Fibroblast of lung (primary cell): ENCODE results near the gene SGCD. TPM values are rescaled to one million over a fixed set of nuclear protein-coding genes. Genes with fewer than 3 reads are reported as not detected.

Experiments
- DNase-seq, 2 donors: peaks; one replicate each; pipeline versions ENCODE4 v3.0.0 to v3.0.0-alpha.2; 2010; ENCODE audit warnings: low read depth in 2 of 2
- H2AFZ ChIP-seq: 2 replicates; pipeline ENCODE4 v1.5.1; 2012; ENCODE audit warnings: low read length, control low read depth, inconsistent platforms
- H3K27ac ChIP-seq: 2 replicates; pipeline ENCODE4 v1.5.1; 2011; ENCODE audit warnings: low read length, control low read depth; ENCODE audit not compliant: insufficient read depth
- H3K27me3 ChIP-seq: 2 replicates; pipeline ENCODE4 v1.5.1; 2011; ENCODE audit warnings: mild to moderate bottlenecking, low read length; ENCODE audit not compliant: control insufficient read depth, insufficient read depth
- H3K36me3 ChIP-seq: 2 replicates; pipeline ENCODE4 v1.5.1; 2011; ENCODE audit warnings: low read length; ENCODE audit not compliant: control insufficient read depth, insufficient read depth
- H3K4me1 ChIP-seq: 2 replicates; pipeline ENCODE4 v1.5.1; 2011; ENCODE audit warnings: low read length; ENCODE audit not compliant: control insufficient read depth, insufficient read depth; ENCODE audit errors: extremely low read depth
- H3K4me2 ChIP-seq: 2 replicates; pipeline ENCODE4 v1.5.1; 2011; ENCODE audit warnings: low read length, control low read depth; ENCODE audit not compliant: insufficient read depth; ENCODE audit errors: extremely low read depth
- H3K4me3 ChIP-seq, 4 experiments: fragments of 200-600 bp in 1 of 4; sonication (generic) in 1 of 4; replicated peaks in 1 of 4; 2 replicates each; pipeline ENCODE4 v1.5.1; 2011 to 2016; ENCODE audit warnings: low read length in 4 of 4, low read depth in 3 of 4, mild to moderate bottlenecking in 3 of 4, control low read depth in 2 of 4, inconsistent platforms in 1 of 4, mixed read lengths in 1 of 4; ENCODE audit not compliant: insufficient read depth in 1 of 4; ENCODE audit errors: control extremely low read depth in 1 of 4
- H3K79me2 ChIP-seq: 2 replicates; pipeline ENCODE4 v1.5.1; 2012; ENCODE audit warnings: mild to moderate bottlenecking, low read length, inconsistent platforms; ENCODE audit not compliant: control insufficient read depth, insufficient read depth
- H3K9ac ChIP-seq: 2 replicates; pipeline ENCODE4 v1.5.1; 2011; ENCODE audit warnings: mild to moderate bottlenecking, low read length, control low read depth; ENCODE audit not compliant: insufficient read depth
- H3K9me3 ChIP-seq: 2 replicates; pipeline ENCODE4 v1.5.1; 2012; ENCODE audit warnings: low read depth, low read length; ENCODE audit not compliant: control insufficient read depth, insufficient read depth
- H4K20me1 ChIP-seq: 2 replicates; pipeline ENCODE4 v1.5.1; 2011; ENCODE audit warnings: low read length; ENCODE audit not compliant: control insufficient read depth, insufficient read depth; ENCODE audit errors: extremely low read depth
- EZH2 ChIP-seq: IDR thresholded peaks from 2 replicates; pipeline ENCODE4 v1.5.1; 2012; ENCODE audit warnings: low read length, control low read depth, mild to moderate bottlenecking; ENCODE audit errors: missing control alignments
- polyA plus RNA-seq, 2 donors: library from polyadenylated mRNA; depleted of rRNA in 1 of 2; stranded (reverse) in 1 of 2; unstranded in 1 of 2; fragments of >200 nt; gene quantifications; 2 replicates each; pipeline ENCODE4 v1.2.1, GENCODE V29; 2011 to 2012; ENCODE audit warnings: missing spikeins in 1 of 2
- total RNA-seq: library from RNA; depleted of rRNA; stranded (reverse); fragments of >200 nt; gene quantifications from 2 replicates; pipeline ENCODE4 v1.2.1, GENCODE V29; 2014
- TF ChIP-seq, protein P1 (sequence below), 2 donors: IDR thresholded peaks in 1 of 2; conservative IDR thresholded peaks in 1 of 2; 1 replicate in 1 of 2; 2 replicates in 1 of 2; pipeline ENCODE4 v1.5.1; 2011 to 2012; ENCODE audit warnings: low read length in 2 of 2, control low read depth in 1 of 2, inconsistent platforms in 1 of 2, low read depth in 1 of 2, mild to moderate bottlenecking in 1 of 2

SGCD gene
- total and polyA plus RNA-seq, 2 donors (not counting 1 experiment from before 2014, with no cell fraction given) = 13.3 to 67.5 TPM

DNA sequence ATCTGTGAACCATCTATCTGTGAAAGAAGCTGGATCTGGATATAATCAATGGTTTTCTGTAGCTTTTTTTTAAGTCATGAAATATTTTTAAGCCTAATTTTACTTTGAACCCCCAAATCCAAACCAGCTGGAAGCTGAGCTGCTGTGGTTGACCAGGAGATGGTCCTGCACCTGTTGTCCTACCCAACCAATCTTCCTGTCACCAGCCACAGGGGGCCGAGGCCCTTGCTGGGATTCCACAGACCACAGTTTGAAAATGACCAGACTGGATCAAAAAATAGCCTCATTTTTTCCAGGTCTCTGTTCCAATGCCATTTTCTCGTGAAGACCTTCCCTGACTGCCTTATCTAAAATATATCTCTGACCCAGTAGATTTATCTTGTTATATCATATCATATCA, 200.6 kb downstream of the SGCD start:
- H3K9me3 ChIP-seq = no peaks in the 10 kb centered on the region
- no peak overlapping the region for H3K27ac ChIP-seq
- no peak overlapping the region for H3K4me2 ChIP-seq
- no peaks in the 10 kb centered on the region for H3K79me2 ChIP-seq
- no peaks in the 10 kb centered on the region for H3K36me3 ChIP-seq
- no peak overlapping the region for H2AFZ ChIP-seq
- no peak overlapping the region for H3K9ac ChIP-seq
- H3K4me3 ChIP-seq = no peak overlapping the region
- H3K4me1 ChIP-seq = no peaks in the 10 kb centered on the region
- H3K27me3 ChIP-seq = no peaks in the 10 kb centered on the region
- DNase-seq = no peak
- H4K20me1 ChIP-seq = no peaks in the 10 kb centered on the region
- TF ChIP-seq, protein P1, sequence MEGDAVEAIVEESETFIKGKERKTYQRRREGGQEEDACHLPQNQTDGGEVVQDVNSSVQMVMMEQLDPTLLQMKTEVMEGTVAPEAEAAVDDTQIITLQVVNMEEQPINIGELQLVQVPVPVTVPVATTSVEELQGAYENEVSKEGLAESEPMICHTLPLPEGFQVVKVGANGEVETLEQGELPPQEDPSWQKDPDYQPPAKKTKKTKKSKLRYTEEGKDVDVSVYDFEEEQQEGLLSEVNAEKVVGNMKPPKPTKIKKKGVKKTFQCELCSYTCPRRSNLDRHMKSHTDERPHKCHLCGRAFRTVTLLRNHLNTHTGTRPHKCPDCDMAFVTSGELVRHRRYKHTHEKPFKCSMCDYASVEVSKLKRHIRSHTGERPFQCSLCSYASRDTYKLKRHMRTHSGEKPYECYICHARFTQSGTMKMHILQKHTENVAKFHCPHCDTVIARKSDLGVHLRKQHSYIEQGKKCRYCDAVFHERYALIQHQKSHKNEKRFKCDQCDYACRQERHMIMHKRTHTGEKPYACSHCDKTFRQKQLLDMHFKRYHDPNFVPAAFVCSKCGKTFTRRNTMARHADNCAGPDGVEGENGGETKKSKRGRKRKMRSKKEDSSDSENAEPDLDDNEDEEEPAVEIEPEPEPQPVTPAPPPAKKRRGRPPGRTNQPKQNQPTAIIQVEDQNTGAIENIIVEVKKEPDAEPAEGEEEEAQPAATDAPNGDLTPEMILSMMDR (conservative IDR thresholded peaks at IDR 0.05 in 1 of 2, IDR thresholded peaks at IDR 0.05 in 1 of 2; ENCODE audit: low read depth in 1 of 2, low read length in 2 of 2) = no peak
- TF ChIP-seq EZH2 = no peak

DNA sequence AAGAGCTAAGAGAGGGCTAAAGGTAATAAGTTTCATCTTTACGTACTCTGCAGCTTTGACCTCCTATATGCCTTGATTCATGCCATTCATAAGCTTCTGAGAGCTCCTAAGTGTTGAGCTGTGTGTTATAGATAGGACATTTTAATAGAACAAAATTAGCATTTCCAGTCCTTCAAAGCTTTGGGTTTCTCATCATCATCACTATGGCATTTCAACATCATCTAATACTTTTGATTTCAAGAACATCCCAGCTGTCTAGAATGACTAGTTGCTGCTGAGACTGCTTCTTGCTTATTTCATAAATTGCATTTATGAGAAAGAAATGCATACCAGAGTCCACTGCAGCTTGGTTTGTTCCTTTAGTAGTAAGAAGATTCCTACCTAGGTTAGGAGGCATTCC, 201.7 kb downstream of the SGCD start:
- Histone ChIP-seq H3K4me1 (no peaks in the 10 kb centered on the region), H4K20me1 (no peaks in the 10 kb centered on the region), H3K4me3 (no peak overlapping the region), H3K27me3 (no peaks in the 10 kb centered on the region), H3K36me3 (no peaks in the 10 kb centered on the region), H3K4me2 (no peak overlapping the region), H3K27ac (no peak overlapping the region), H3K9me3 (no peaks in the 10 kb centered on the region), H2AFZ (no peak overlapping the region), H3K9ac (no peak overlapping the region), H3K79me2 (no peaks in the 10 kb centered on the region)
- TF ChIP-seq, protein P1 (conservative IDR thresholded peaks at IDR 0.05 in 1 of 2, IDR thresholded peaks at IDR 0.05 in 1 of 2; ENCODE audit: low read depth in 1 of 2, low read length in 2 of 2) = no peak
- no peak for TF ChIP-seq EZH2
- no peak for DNase-seq

DNA sequence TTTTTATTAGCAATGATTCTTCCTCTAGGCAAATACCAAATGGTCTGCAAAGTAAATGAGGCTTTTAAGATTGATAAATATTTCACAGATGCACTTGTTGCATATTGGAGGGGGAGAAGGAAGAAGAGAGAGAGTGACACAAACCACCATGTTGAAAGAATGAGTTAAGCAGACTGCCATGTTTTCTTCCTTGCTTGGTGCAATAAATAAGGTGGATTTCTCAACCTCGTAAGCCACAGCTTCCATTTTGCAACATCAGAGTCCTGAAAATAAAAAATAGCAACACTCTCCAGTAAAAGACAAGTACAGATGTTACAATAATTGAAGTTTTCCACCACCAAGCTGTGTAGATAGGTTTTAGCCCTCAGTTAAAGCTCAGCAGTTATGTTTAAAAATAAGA, 202.9 kb downstream of the SGCD start:
- DNase-seq = peak in 1 of 2 donors; percentile 43
- TF ChIP-seq, protein P1 (conservative IDR thresholded peaks at IDR 0.05 in 1 of 2, IDR thresholded peaks at IDR 0.05 in 1 of 2; ENCODE audit: low read depth in 1 of 2, low read length in 2 of 2) = no peak
- TF ChIP-seq EZH2 = no peak

More for the DNA sequence above, 202.9 kb downstream of the SGCD start:
- H3K79me2 ChIP-seq = no peaks in the 10 kb centered on the region
- H3K36me3 ChIP-seq = no peaks in the 10 kb centered on the region
- no peak overlapping the region for H2AFZ ChIP-seq
- no peaks in the 10 kb centered on the region for H3K4me1 ChIP-seq
- no peaks in the 10 kb centered on the region for H4K20me1 ChIP-seq
- H3K4me2 ChIP-seq = no peak overlapping the region
- no peak overlapping the region for H3K27ac ChIP-seq
- H3K4me3 ChIP-seq = no peak overlapping the region
- no peaks in the 10 kb centered on the region for H3K9me3 ChIP-seq
- no peak overlapping the region for H3K9ac ChIP-seq
- H3K27me3 ChIP-seq = no peaks in the 10 kb centered on the region
